Upper lobe of right lung (tissue), 1 donor: ENCODE data around the gene PLD4. TPM values are rescaled to one million over a fixed set of nuclear protein-coding genes. Genes with fewer than 3 reads are reported as not detected.

ENCODE experiments used
- ATAC-seq: fragments of 200-7000 bp; cut with Tn5 transposase; one replicate; pipeline ENCODE4 v1.9.1; 2020; ENCODE audit warnings: mild to moderate bottlenecking, moderate library complexity
- DNase-seq: peaks from one replicate; pipeline ENCODE4 v3.0.0-alpha.2; 2020
- H3K27ac ChIP-seq: fragments of 200-600 bp; one replicate; pipeline ENCODE4 v1.8.0; 2022
- H3K27me3 ChIP-seq: fragments of 200-600 bp; one replicate; pipeline ENCODE4 v1.8.0; 2022; ENCODE audit warnings: mild to moderate bottlenecking
- H3K36me3 ChIP-seq: fragments of 200-600 bp; one replicate; pipeline ENCODE4 v1.8.0; 2022
- H3K4me1 ChIP-seq: fragments of 200-600 bp; one replicate; pipeline ENCODE4 v1.8.0; 2022
- H3K4me3 ChIP-seq: fragments of 200-600 bp; one replicate; pipeline ENCODE4 v1.8.0; 2022; ENCODE audit warnings: mild to moderate bottlenecking
- H3K9me3 ChIP-seq: fragments of 200-600 bp; one replicate; pipeline ENCODE4 v1.8.0; 2022
- CTCF ChIP-seq: fragments of 200-600 bp; IDR thresholded peaks from one replicate; pipeline ENCODE4 v1.8.0; 2022; ENCODE audit warnings: antibody characterized with exemption
- intact Hi-C: fragments of 100-400 bp; cut with DNase I; formaldehyde crosslinking; loops from one replicate; pipeline ENCODE4 v1.11.0; 2022
- total RNA-seq: library from RNA; stranded (reverse); fragmentation: NEBNext Ultra II Directional; extraction: Animal tissue kit (Norgen Biotek cat#: 25700); gene quantifications from one replicate; pipeline ENCODE4 v1.2.1, GENCODE V29; 2021
- donor health status: DM: no; HTN: yes; CAD: no; lungs with severe emphysema.

Gene PLD4
- total RNA-seq, 1 donor from 2014 or later: 3.1 TPM

- Histone ChIP-seq H3K27me3 (peaks cover 4% of the 10 kb centered on the region), H3K27ac (no peak overlapping the region), H3K9me3 (no peaks in the 10 kb centered on the region), H3K4me1 (peaks cover 17% of the 10 kb centered on the region), H3K4me3 (no peak overlapping the region), H3K36me3 (no peaks in the 10 kb centered on the region)
- ATAC-seq (no peak), DNase-seq (no peak)
- intact Hi-C loops: no loop called here
- TF ChIP-seq CTCF: no peak
These were observed 57.2 kb downstream of the PLD4 start for GRCh38 chr14:104981699-104982541.

- no peak for ATAC-seq
- intact Hi-C loops: no loop called here
- no peak overlapping the region for H3K4me3 ChIP-seq
- no peak for TF ChIP-seq CTCF
- H3K27ac ChIP-seq: no peak overlapping the region
- H3K4me1 ChIP-seq: peaks cover 14% of the 10 kb centered on the region
- H3K27me3 ChIP-seq: peaks cover under 1% of the 10 kb centered on the region
- no peak for DNase-seq
- H3K9me3 ChIP-seq: no peaks in the 10 kb centered on the region
- no peaks in the 10 kb centered on the region for H3K36me3 ChIP-seq
These were observed 58.0 kb downstream of the PLD4 start for GRCh38 chr14:104982548-104983230.

Other genes with a start within 250 kb of the PLD4 start
- 117 TPM for gene INF2, start 235.3 kb upstream of the PLD4 start, total RNA-seq
- gene ADSS1, start 200.7 kb upstream of the PLD4 start, total RNA-seq: 5.5 TPM
- gene SIVA1, start 171.7 kb upstream of the PLD4 start, total RNA-seq: 66.1 TPM
- 174 TPM for gene AKT1, start 129.1 kb upstream of the PLD4 start, total RNA-seq
- 12.3 TPM for gene ZBTB42, start 123.8 kb upstream of the PLD4 start, total RNA-seq
- 30.3 TPM for gene CEP170B, start 59.6 kb upstream of the PLD4 start, total RNA-seq
- gene AHNAK2, start 53.5 kb downstream of the PLD4 start, total RNA-seq: 13.7 TPM
- gene CLBA1, start 60.9 kb downstream of the PLD4 start, total RNA-seq: 6.9 TPM
- gene CDCA4, start 96.2 kb downstream of the PLD4 start, total RNA-seq: 4.1 TPM
- gene GPR132, start 140.6 kb downstream of the PLD4 start, total RNA-seq: 6.7 TPM
- gene JAG2, start 243.9 kb downstream of the PLD4 start, total RNA-seq: 31.2 TPM